Cardiac fibroblast (primary cell): ENCODE data around the gene RAB3B.

Source experiments
- DNase-seq, 2 donors: peaks; one replicate each; pipeline versions ENCODE4 v3.0.0 to v3.0.0-alpha.2; 2010; ENCODE audit warnings: low read depth in 2 of 2
- H3K4me3 ChIP-seq, 2 donors: replicated peaks in 1 of 2; 1 replicate in 1 of 2; 2 replicates in 1 of 2; pipeline ENCODE4 v1.5.1; 2011; ENCODE audit warnings: low read depth in 2 of 2, low read length in 2 of 2, mild to moderate bottlenecking in 2 of 2, moderate library complexity in 1 of 2
- CTCF ChIP-seq: IDR thresholded peaks from one replicate; pipeline ENCODE4 v1.5.1; 2011; ENCODE audit warnings: low read depth, mild to moderate bottlenecking, low read length, inconsistent platforms

Gene RAB3B

GRCh38 chr1:51986718-51987117 lies 3.8 kb downstream of the RAB3B start:
- no peak overlapping the region for H3K4me3 ChIP-seq
- no peak for TF ChIP-seq CTCF
- DNase-seq, result no peak

GRCh38 chr1:51982161-51982560 lies 8.3 kb downstream of the RAB3B start:
- no peak for TF ChIP-seq CTCF
- no peak for DNase-seq
- no peak overlapping the region for H3K4me3 ChIP-seq

GRCh38 chr1:51981555-51981954 lies 8.9 kb downstream of the RAB3B start:
- DNase-seq, result no peak
- H3K4me3 ChIP-seq, result no peak overlapping the region
- TF ChIP-seq CTCF, result no peak

GRCh38 chr1:51978099-51978498 lies 12.4 kb downstream of the RAB3B start:
- no peak for TF ChIP-seq CTCF
- no peak overlapping the region for H3K4me3 ChIP-seq
- no peak for DNase-seq

- H3K4me3 ChIP-seq, result no peak overlapping the region
- DNase-seq, result no peak
- TF ChIP-seq CTCF, result no peak
Measured at GRCh38 chr1:51976846-51977602, 13.5 kb downstream of the RAB3B start.

GRCh38 chr1:51973587-51974474 lies 16.7 kb downstream of the RAB3B start:
- no peak for DNase-seq
- TF ChIP-seq CTCF, result no peak

More at GRCh38 chr1:51973587-51974474, 16.7 kb downstream of the RAB3B start:
- no peak overlapping the region for H3K4me3 ChIP-seq
